GM12891 (cell line): ENCODE data around the gene BTAF1.
A peak's percentile ranks its signal among the peaks of the same experiment; 100 is the strongest.

Source experiments
- DNase-seq: peaks from one replicate; pipeline ENCODE4 v3.0.0; 2011; ENCODE audit warnings: low spot score; ENCODE audit not compliant: insufficient read length
- FAIRE-seq: peaks from 2 replicates; lab custom pipeline; 2011; peaks lifted over from hg19 to GRCh38; lab: Jason Lieb, UNC
- PAX5 ChIP-seq: IDR thresholded peaks from 2 replicates; pipeline ENCODE4 v1.6.1; 2011; ENCODE audit warnings: low read length, moderate library complexity, mild to moderate bottlenecking; ENCODE audit not compliant: insufficient read depth, severe bottlenecking
- POLR2A ChIP-seq: IDR thresholded peaks from 2 replicates; pipeline ENCODE4 v1.6.1; 2011; ENCODE audit warnings: low read depth, low read length, control low read depth
- POLR2AphosphoS5 ChIP-seq: IDR thresholded peaks from 2 replicates; pipeline ENCODE4 v1.6.1; 2011; ENCODE audit warnings: low read depth, low read length, control low read depth
- POU2F2 ChIP-seq: IDR thresholded peaks from 2 replicates; pipeline ENCODE4 v1.6.1; 2011; ENCODE audit warnings: low read depth, mild to moderate bottlenecking, control low read depth, low read length, moderate library complexity
- SPI1 ChIP-seq: IDR thresholded peaks from 2 replicates; pipeline ENCODE4 v1.6.1; 2011; ENCODE audit warnings: low read depth, low read length, control low read depth
- TAF1 ChIP-seq: IDR thresholded peaks from 2 replicates; pipeline ENCODE4 v1.6.1; 2011; ENCODE audit warnings: low read depth, low read length, control low read depth

Gene BTAF1

GRCh38 chr10:91976317-91977051, 52.9 kb downstream of the BTAF1 start:
- TF ChIP-seq SPI1 (no peak), POLR2AphosphoS5 (no peak), PAX5 (no peak), POLR2A (no peak), TAF1 (no peak), POU2F2 (no peak)
- FAIRE-seq (no peak), DNase-seq (no peak)

GRCh38 chr10:91977491-91977890, 53.9 kb downstream of the BTAF1 start:
- FAIRE-seq (no peak), DNase-seq (no peak)
- TF ChIP-seq TAF1 (no peak), POU2F2 (no peak), SPI1 (no peak), POLR2A (no peak), PAX5 (no peak), POLR2AphosphoS5 (no peak)

GRCh38 chr10:91978585-91978984, 55.0 kb downstream of the BTAF1 start:
- TF ChIP-seq POLR2A (no peak), TAF1 (no peak), POU2F2 (no peak), SPI1 (no peak), POLR2AphosphoS5 (no peak), PAX5 (no peak)
- FAIRE-seq (no peak), DNase-seq (no peak)

- no peak for FAIRE-seq
- TF ChIP-seq TAF1 (no peak), POLR2A (no peak), POU2F2 (no peak)
- DNase-seq, result no peak
These were observed 56.7 kb downstream of the BTAF1 start for GRCh38 chr10:91980319-91980718.

GRCh38 chr10:91983416-91983815, 59.8 kb downstream of the BTAF1 start:
- DNase-seq, result no peak
- FAIRE-seq, result peak; percentile 58
- TF ChIP-seq POLR2A (no peak), POLR2AphosphoS5 (no peak), POU2F2 (no peak), TAF1 (no peak), PAX5 (no peak), SPI1 (no peak)

- no peak for DNase-seq
- no peak for FAIRE-seq
- TF ChIP-seq POLR2A, result no peak
- TF ChIP-seq TAF1, result no peak
- no peak for TF ChIP-seq POLR2AphosphoS5
- TF ChIP-seq PAX5, result no peak
- no peak for TF ChIP-seq SPI1
- TF ChIP-seq POU2F2, result no peak
These were observed 63.9 kb downstream of the BTAF1 start for GRCh38 chr10:91987397-91988037.

- DNase-seq, result no peak
- TF ChIP-seq POU2F2 (no peak), POLR2AphosphoS5 (no peak), TAF1 (no peak), SPI1 (no peak), PAX5 (no peak), POLR2A (no peak)
These were observed 68.5 kb downstream of the BTAF1 start for GRCh38 chr10:91992031-91992430.

GRCh38 chr10:91996266-91996665, 72.7 kb downstream of the BTAF1 start:
- TF ChIP-seq POLR2AphosphoS5 (no peak), TAF1 (no peak), SPI1 (no peak), POLR2A (no peak), POU2F2 (no peak), PAX5 (no peak)
- DNase-seq (no peak), FAIRE-seq (no peak)

More at GRCh38 chr10:91992031-91992430, 68.5 kb downstream of the BTAF1 start:
- no peak for FAIRE-seq

- TF ChIP-seq POLR2AphosphoS5 (no peak), SPI1 (no peak), POLR2A (no peak), POU2F2 (no peak), PAX5 (no peak), TAF1 (no peak)
- FAIRE-seq (no peak), DNase-seq (no peak)
These were observed 78.0 kb downstream of the BTAF1 start for GRCh38 chr10:92001581-92001980.
